ENCODE data around the gene COLGALT1.

Gene COLGALT1

GRCh38 chr19:17624314-17624991 is 69.0 kb downstream of the COLGALT1 start:
- Histone ChIP-seq H3K4me3 (ENCODE audit: low read length) (no peak overlapping the region), H3K9me2 (replicated peaks; ENCODE audit: control insufficient read depth, low read length) (no peaks in the 10 kb centered on the region), H3F3A (ENCODE audit: control insufficient read depth, insufficient read depth) (no peaks in the 10 kb centered on the region), H4K20me1 (ENCODE audit: control insufficient read depth, insufficient read depth, low read depth, low read length) (no peaks in the 10 kb centered on the region), H3K27me3 (ENCODE audit: control insufficient read depth, low read length) (no peaks in the 10 kb centered on the region), H3K4me1 (ENCODE audit: control insufficient read depth, low read length) (peaks cover 9% of the 10 kb centered on the region; the same call in 1 of the 2 replicates), H3K27ac (ENCODE audit: low read depth, low read length) (no peak overlapping the region), H3K9me3 (ENCODE audit: control insufficient read depth, insufficient read depth, low read length) (peaks cover 5% of the 10 kb centered on the region; the same call in 1 of the 2 replicates), H3K36me3 (ENCODE audit: control insufficient read depth, low read length) (no peaks in the 10 kb centered on the region), H3K4me2 (ENCODE audit: low read length) (no peak overlapping the region), H3K79me2 (ENCODE audit: control insufficient read depth, low read length) (no peaks in the 10 kb centered on the region)
- TF ChIP-seq EZH2phosphoT487 (IDR thresholded peaks at IDR 0.05; ENCODE audit: borderline replicate concordance, low read length) (no peak), CTCF (IDR thresholded peaks at IDR 0.05; ENCODE audit: low read depth, low read length, poor library complexity, severe bottlenecking) (no peak)

- Histone ChIP-seq H3K79me2 (ENCODE audit: control insufficient read depth, low read length) (no peaks in the 10 kb centered on the region), H3K27me3 (ENCODE audit: control insufficient read depth, low read length) (0 out of 2 replicates have a peak, but pooled peaks cover 2% of the 10 kb centered on the region), H3K9me3 (ENCODE audit: control insufficient read depth, insufficient read depth, low read length) (peaks cover 5% of the 10 kb centered on the region; the same call in 1 of the 2 replicates), H3K4me2 (ENCODE audit: low read length) (no peak overlapping the region), H3K27ac (ENCODE audit: low read depth, low read length) (no peak overlapping the region), H4K20me1 (ENCODE audit: control insufficient read depth, insufficient read depth, low read depth, low read length) (no peaks in the 10 kb centered on the region), H3K9me2 (replicated peaks; ENCODE audit: control insufficient read depth, low read length) (no peaks in the 10 kb centered on the region; the same call in 1 of the 2 replicates), H3K4me1 (ENCODE audit: control insufficient read depth, low read length) (peaks cover 9% of the 10 kb centered on the region; the same call in 1 of the 2 replicates), H3F3A (ENCODE audit: control insufficient read depth, insufficient read depth) (no peaks in the 10 kb centered on the region), H3K4me3 (ENCODE audit: low read length) (no peak overlapping the region), H3K36me3 (ENCODE audit: control insufficient read depth, low read length) (no peaks in the 10 kb centered on the region)
- TF ChIP-seq CTCF (IDR thresholded peaks at IDR 0.05; ENCODE audit: low read depth, low read length, poor library complexity, severe bottlenecking), result no peak
- TF ChIP-seq EZH2phosphoT487 (IDR thresholded peaks at IDR 0.05; ENCODE audit: borderline replicate concordance, low read length), result no peak
These were observed 69.6 kb downstream of the COLGALT1 start for GRCh38 chr19:17625043-17625442.

GRCh38 chr19:17625980-17626379 is 70.5 kb downstream of the COLGALT1 start:
- 0 out of 2 replicates have a peak, but pooled peaks cover 2% of the 10 kb centered on the region for H3K27me3 ChIP-seq (ENCODE audit: control insufficient read depth, low read length)
- H3K9me2 ChIP-seq (replicated peaks; ENCODE audit: control insufficient read depth, low read length), result no peaks in the 10 kb centered on the region; the same call in 1 of the 2 replicates
- H3K4me3 ChIP-seq (ENCODE audit: low read length), result no peak overlapping the region
- no peaks in the 10 kb centered on the region for H3F3A ChIP-seq (ENCODE audit: control insufficient read depth, insufficient read depth)
- no peaks in the 10 kb centered on the region for H3K36me3 ChIP-seq (ENCODE audit: control insufficient read depth, low read length)
- H3K4me1 ChIP-seq (ENCODE audit: control insufficient read depth, low read length), result peaks cover 9% of the 10 kb centered on the region; the same call in 1 of the 2 replicates
- H3K27ac ChIP-seq (ENCODE audit: low read depth, low read length), result no peak overlapping the region
- H3K79me2 ChIP-seq (ENCODE audit: control insufficient read depth, low read length), result no peaks in the 10 kb centered on the region
- TF ChIP-seq CTCF (IDR thresholded peaks at IDR 0.05; ENCODE audit: low read depth, low read length, poor library complexity, severe bottlenecking) (no peak), EZH2phosphoT487 (IDR thresholded peaks at IDR 0.05; ENCODE audit: borderline replicate concordance, low read length) (no peak)
- H4K20me1 ChIP-seq (ENCODE audit: control insufficient read depth, insufficient read depth, low read depth, low read length), result no peaks in the 10 kb centered on the region
- peaks cover 5% of the 10 kb centered on the region; the same call in 1 of the 2 replicates for H3K9me3 ChIP-seq (ENCODE audit: control insufficient read depth, insufficient read depth, low read length)
- no peak overlapping the region for H3K4me2 ChIP-seq (ENCODE audit: low read length)
